BLaER1 treated with 17β-estradiol and CSF1 and Interleukin-3, amounts not matched to agents 10 nM and 100 nM (cell line): ENCODE results near the gene GPAT3.
"Not testable (repeated sequence)": the region's sequence is repeated elsewhere in the genome, so short reads cannot be mapped to it uniquely, and the experiment has no call there.

Experiments used
- H3K27ac ChIP-seq, 11 experiments: shearing (Covaris generic); formaldehyde crosslinking; 2 replicates each; pipeline ENCODE4 v1.8.1; 2022
- H3K27me3 ChIP-seq, 11 experiments: shearing (Covaris generic); formaldehyde crosslinking; 2 replicates each; pipeline ENCODE4 v1.8.1; 2022
- H3K36me3 ChIP-seq, 11 experiments: shearing (Covaris generic); formaldehyde crosslinking; 2 replicates each; pipeline ENCODE4 v1.8.1; 2022
- H3K4me1 ChIP-seq, 10 experiments: shearing (Covaris generic); formaldehyde crosslinking; 2 replicates each; pipeline ENCODE4 v1.8.1; 2022
- H3K4me2 ChIP-seq, 11 experiments: shearing (Covaris generic); formaldehyde crosslinking; 2 replicates each; pipeline ENCODE4 v1.8.1; 2022
- H3K4me3 ChIP-seq, 10 experiments: shearing (Covaris generic); formaldehyde crosslinking; 2 replicates each; pipeline ENCODE4 v1.8.1; 2022
- H3K9ac ChIP-seq, 11 experiments: shearing (Covaris generic); formaldehyde crosslinking; 2 replicates each; pipeline ENCODE4 v1.8.1; 2022
- H3K9me3 ChIP-seq, 11 experiments: shearing (Covaris generic); formaldehyde crosslinking; replicated peaks in 1 of 11; 2 replicates each; pipeline ENCODE4 v1.8.1; 2022
- H4K20me1 ChIP-seq, 11 experiments: shearing (Covaris generic); formaldehyde crosslinking; 2 replicates each; pipeline ENCODE4 v1.8.1; 2022
- Cebpa-rat ChIP-seq, 11 experiments: shearing (Covaris generic); IDR thresholded peaks; 2 replicates each; pipeline ENCODE4 v1.8.1; 2022

The GPAT3 gene

DNA sequence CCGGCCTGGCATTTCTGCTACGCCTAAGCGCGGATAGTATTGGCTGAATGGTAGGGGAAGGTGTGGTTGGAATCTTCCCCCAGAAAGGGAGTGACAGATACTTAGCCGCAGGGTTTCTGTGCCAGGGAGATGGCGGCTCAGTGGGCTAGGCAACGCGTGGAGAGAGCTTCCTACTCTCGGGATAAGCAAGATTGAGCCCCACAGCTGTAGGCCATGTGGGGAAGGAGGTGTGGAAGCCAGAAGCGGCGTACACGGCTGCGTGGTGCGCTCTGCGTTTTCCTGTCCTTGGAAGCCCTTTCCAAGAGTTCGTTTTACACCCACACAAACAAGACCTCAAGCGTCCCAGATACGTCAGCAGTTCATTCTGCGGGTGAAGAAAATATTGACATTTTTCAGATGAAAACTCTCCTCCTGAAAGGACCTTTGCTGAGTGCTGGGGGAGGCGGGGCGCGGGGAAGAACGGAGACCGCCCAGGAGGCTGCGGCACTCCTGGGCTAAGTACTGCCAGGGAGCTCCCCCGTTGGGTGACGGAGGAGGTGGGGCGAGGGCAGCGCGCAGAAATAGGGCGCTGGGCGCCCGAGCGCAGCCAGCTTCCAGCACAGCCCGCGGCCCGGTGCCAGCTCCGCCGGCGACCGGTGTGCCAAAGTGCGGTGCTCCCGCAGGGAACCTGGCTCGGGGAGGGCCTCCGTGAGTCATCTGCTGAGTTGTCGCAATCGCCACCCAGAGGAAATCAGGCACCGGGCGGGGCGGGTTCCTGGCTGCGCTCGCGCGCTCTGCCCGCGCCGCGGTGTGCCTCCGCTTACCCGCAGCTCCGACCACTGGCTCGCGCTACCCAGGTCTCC, at the start of gene GPAT3:
TSS of gene GPAT3 (plus strand) at position 589 of the 842 bp plus-strand sequence. CDS start 515 bp downstream, outside the sequence.
- Histone ChIP-seq H3K9ac (peak within 1 kb of the TSS; percentile 67 to 87 (median 78)), H3K4me3 (peak within 1 kb of the TSS; percentile 65 to 89 (median 74)), H3K4me1 (peaks cover 8 to 50% (median 26%) of the 10 kb centered on the region in 10 experiments), H3K27me3 (peaks cover 6 to 42% (median 32%) of the 10 kb centered on the region in 11 experiments; a peak in 19 of 22 replicates), H3K9me3 (no peaks in the 10 kb centered on the region), H4K20me1 (peaks cover 0 to 19% (median 0%) of the 10 kb centered on the region in 11 experiments; a peak in 3 of 22 replicates), H3K4me2 (peak within 1 kb of the TSS; percentile 87 to 98 (median 95)), H3K27ac (peak within 1 kb of the TSS; percentile 55 to 85 (median 64)), H3K36me3 (peaks cover 0 to 13% (median 0%) of the 10 kb centered on the region in 11 experiments; a peak in 3 of 22 replicates)
- peak in 8 of 11 experiments; percentile 10 to 85 (median 73); a peak in 11 of 22 replicates for TF ChIP-seq Cebpa-rat (IDR thresholded peaks at IDR 0.05)

DNA sequence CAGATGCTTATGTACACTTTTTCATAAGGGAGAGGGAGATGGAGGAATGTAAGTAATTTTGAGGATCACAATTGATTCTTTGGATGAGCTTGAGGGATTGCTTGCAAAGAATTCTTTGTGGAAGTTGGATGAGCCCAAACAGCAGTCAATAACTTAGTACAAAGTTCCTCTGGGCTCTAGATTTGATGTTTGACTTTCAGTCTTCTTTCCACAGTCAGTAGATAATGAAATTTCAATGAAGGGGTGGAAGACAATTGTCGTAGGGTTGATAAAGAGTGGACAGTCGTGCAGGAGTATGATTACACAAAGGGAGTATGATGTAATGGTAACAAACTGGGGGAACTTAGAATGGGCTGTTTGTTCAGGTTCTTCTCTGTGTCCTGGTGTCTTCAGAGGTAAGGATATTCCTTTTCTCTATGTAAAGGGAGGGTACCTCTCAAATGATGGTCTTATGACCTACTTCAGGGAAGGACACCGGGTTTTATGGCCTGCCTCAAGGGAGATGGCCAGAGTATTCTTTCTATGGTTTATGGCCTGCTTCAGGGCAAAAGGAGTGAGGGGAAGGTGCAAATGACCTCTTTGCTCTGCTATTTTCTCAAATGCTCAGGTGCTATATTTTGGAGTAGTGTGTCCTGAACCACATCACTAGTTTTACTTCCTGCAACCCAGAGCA, 49.3 kb upstream of the GPAT3 start:
- H3K4me2 ChIP-seq, result no peak overlapping the region; a peak in 1 of 22 replicates
- no peaks in the 10 kb centered on the region for H3K9me3 ChIP-seq
- no peak overlapping the region for H3K9ac ChIP-seq
- H4K20me1 ChIP-seq, result no peaks in the 10 kb centered on the region
- H3K4me1 ChIP-seq, result peaks cover 19 to 31% (median 27%) of the 10 kb centered on the region in 10 experiments
- no peak overlapping the region for H3K27ac ChIP-seq
- no peak for TF ChIP-seq Cebpa-rat (IDR thresholded peaks at IDR 0.05)
- no peak overlapping the region for H3K4me3 ChIP-seq
- peaks cover 0 to 17% (median 3%) of the 10 kb centered on the region in 11 experiments; a peak in 9 of 22 replicates for H3K36me3 ChIP-seq
- H3K27me3 ChIP-seq, result no peaks in the 10 kb centered on the region

DNA sequence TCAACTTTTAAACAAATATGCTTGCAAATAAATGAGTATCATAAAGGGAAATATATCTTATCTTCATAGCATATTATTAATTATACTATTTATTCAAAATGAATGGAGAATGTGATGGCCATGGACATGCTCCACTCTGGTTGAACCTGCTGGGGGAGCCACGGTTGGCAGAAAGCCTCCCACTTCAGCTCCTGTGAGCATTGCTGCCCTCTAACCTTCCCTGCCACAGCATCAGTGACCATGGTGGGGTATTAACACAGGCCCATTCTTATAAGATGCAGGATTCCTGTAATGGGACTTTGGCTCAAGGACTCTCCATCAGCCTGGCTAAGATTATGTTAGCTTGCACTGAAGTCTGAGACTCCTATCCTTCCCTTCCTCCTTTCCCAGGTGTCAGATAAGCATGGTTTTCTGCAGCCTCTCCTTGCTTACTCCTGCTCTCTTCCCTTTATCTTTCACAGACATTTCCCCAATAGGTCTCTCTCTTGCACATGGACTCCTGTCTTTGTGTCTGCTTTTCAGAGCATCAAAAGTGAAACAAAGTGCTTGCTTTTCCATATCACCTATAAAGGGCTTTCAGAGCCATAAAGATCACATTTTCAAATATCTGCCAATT, 46.1 kb upstream of the GPAT3 start:
- Histone ChIP-seq H3K27ac (no peak overlapping the region), H3K9me3 (no peaks in the 10 kb centered on the region), H4K20me1 (no peaks in the 10 kb centered on the region), H3K4me2 (no peak overlapping the region), H3K36me3 (no peaks in the 10 kb centered on the region), H3K9ac (no peak overlapping the region), H3K4me3 (no peak overlapping the region), H3K27me3 (no peaks in the 10 kb centered on the region), H3K4me1 (peaks cover 6 to 10% (median 8%) of the 10 kb centered on the region in 10 experiments; a peak in 17 of 20 replicates)
- no peak for TF ChIP-seq Cebpa-rat (IDR thresholded peaks at IDR 0.05)

DNA sequence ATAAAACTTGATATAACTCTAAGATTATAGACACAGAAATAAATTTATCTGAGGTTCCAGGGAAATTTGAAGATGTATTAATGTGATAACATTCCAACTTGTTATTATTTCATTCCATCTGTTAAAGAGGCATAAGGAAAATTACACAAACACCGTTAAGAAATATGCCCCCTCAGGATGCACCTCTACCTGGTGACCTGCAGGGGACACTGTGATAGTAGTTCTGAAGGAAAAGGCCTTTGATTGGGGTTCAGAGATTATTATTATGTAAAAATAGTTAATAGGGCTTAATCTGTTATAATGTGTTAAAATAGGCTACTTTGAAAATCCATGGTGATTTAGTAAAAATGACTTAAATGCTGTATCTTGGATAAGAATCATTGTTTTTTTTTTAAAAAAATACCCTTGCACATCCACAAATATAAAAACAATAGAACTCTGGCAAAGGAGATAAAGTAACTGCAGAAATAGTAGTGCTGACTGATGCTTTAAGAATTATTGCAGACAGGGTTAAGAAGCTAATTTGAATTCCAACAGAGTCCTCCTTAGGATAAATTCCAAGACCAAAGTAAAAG, 44.9 kb upstream of the GPAT3 start:
- Histone ChIP-seq H3K4me3 (no peak overlapping the region), H3K4me2 (no peak overlapping the region), H3K4me1 (peaks cover 0 to 2% (median 1%) of the 10 kb centered on the region in 10 experiments; a peak in 5 of 20 replicates), H4K20me1 (no peaks in the 10 kb centered on the region), H3K9me3 (no peaks in the 10 kb centered on the region), H3K27me3 (no peaks in the 10 kb centered on the region), H3K27ac (no peak overlapping the region), H3K36me3 (no peaks in the 10 kb centered on the region), H3K9ac (no peak overlapping the region)
- no peak for TF ChIP-seq Cebpa-rat (IDR thresholded peaks at IDR 0.05)

DNA sequence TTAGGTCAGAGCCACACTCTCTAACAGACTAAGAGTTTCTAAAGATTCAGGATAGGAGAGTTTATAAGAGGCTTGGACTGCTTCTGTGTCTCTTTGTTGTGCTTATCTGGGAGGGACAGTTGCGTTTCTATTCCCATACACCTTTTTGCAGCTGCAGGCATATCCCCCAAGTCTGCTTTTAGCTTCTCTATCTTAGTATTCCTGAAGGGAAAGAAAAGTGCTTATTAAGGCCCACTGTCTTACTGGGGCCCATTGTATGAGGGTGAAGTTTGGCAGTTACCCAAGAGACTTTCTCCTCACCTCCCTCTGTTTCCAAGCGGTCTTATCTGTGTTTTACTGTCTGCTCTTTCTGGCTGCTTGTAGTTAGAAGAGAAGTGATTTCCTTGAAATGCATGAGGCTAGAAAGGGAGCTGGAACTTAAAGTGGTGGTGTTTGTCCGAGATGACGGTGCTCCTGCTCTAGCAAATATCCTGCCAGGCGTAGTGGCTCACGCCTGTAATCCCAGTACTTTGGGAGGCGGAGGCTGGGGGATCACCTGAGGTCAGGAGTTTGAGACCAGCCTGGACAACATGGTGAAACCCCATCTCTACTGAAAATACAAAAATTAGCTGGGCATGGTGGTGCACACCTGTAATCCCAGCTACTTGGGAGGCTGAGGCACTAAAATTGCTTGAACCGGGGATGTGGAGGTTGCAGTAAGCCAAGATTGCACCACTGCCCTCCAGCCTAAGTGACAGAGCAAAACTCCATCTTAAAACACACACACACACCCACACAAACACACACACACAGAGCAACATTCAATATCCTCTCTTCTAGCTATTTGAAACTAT, 39.6 kb upstream of the GPAT3 start:
- not testable (repeated sequence) for H3K4me1 ChIP-seq, H3K9me3 ChIP-seq, H3K27me3 ChIP-seq, H3K4me3 ChIP-seq, H3K4me2 ChIP-seq, H3K9ac ChIP-seq, H4K20me1 ChIP-seq, H3K27ac ChIP-seq, H3K36me3 ChIP-seq

DNA sequence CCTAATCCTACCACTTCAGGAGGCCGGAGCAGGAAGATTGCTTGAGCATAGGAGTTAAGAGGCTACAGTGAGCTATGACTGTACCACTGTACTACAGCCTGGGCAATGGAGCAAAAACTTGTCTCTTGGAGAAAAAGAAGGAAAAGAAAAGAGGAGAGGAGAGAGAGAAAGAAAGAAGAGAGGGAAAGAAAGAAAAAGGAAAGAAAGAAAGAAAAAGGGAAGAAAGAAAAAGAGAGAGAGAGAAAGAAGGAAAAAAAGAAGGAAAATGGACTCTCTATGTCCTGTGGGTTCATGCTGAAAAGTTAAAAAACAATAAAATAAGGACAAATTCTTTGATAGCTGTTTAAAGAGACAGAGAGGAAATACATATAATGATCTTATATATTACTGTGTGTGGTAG, 37.7 kb upstream of the GPAT3 start:
- TF ChIP-seq Cebpa-rat (IDR thresholded peaks at IDR 0.05), result no peak
- H3K4me3 ChIP-seq, result no peak overlapping the region
- no peaks in the 10 kb centered on the region for H3K4me1 ChIP-seq
- no peak overlapping the region for H3K27ac ChIP-seq
- H4K20me1 ChIP-seq, result no peaks in the 10 kb centered on the region
- H3K4me2 ChIP-seq, result no peak overlapping the region
- no peaks in the 10 kb centered on the region for H3K9me3 ChIP-seq
- H3K27me3 ChIP-seq, result no peaks in the 10 kb centered on the region
- H3K9ac ChIP-seq, result no peak overlapping the region
- H3K36me3 ChIP-seq, result no peaks in the 10 kb centered on the region

DNA sequence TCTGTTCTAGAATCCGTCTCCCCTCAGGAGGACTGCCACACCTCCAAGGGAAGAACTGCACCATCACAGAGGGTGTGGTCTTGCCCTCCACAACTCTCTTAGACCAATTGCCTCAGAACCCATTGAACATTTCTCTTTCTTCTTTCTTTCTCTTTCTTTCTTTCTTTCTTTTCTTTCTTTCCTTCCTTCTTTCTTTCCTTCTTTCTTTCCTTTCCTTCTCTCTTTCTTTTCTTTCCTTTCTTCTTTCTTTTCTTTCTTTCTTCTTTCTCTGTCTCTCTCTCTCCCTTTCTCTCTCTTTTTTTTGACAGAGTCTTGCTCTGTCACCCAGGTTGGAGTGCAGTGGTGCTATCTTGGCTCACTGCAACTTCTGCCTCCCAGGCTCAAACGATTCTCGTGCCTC, 34.2 kb upstream of the GPAT3 start:
- not testable (repeated sequence) for H4K20me1 ChIP-seq, H3K9ac ChIP-seq, H3K4me3 ChIP-seq, H3K9me3 ChIP-seq, H3K27me3 ChIP-seq, H3K4me2 ChIP-seq, H3K27ac ChIP-seq, H3K36me3 ChIP-seq
- peaks cover 0 to 11% (median 5%) of the 10 kb centered on the region in 10 experiments; a peak in 8 of 20 replicates for H3K4me1 ChIP-seq

DNA sequence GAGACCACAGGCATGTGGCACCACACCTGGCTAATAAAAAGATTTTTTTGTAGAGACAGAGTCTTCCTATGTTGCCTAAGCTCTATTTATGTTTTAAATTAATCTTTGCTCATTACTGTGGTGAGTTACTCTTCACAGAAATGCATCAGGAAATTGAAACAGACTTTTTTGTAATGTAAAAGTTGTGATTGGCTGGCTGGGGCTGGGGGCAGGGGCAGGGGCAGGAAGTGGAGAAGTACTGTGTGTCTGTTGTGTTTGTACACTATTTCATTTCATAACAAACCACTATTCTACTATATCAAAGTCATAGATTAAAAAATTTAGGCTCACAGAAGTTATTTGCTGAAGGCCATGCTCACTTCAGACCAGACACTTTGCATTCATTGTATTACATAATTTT, 31.9 kb upstream of the GPAT3 start:
- H3K36me3 ChIP-seq, result no peaks in the 10 kb centered on the region
- H3K27me3 ChIP-seq, result no peaks in the 10 kb centered on the region
- peaks cover 0 to 10% (median 0%) of the 10 kb centered on the region in 11 experiments; a peak in 2 of 22 replicates for H3K9me3 ChIP-seq
- H3K9ac ChIP-seq, result no peak overlapping the region
- H4K20me1 ChIP-seq, result no peaks in the 10 kb centered on the region
- H3K4me2 ChIP-seq, result 0 out of 22 replicates have a peak overlapping the region, but pooled peaks of 1 of the 11 experiments have one; percentile 6
- H3K27ac ChIP-seq, result no peak overlapping the region
- H3K4me1 ChIP-seq, result peaks cover 0 to 11% (median 5%) of the 10 kb centered on the region in 10 experiments; a peak in 8 of 20 replicates
- no peak overlapping the region for H3K4me3 ChIP-seq
- no peak for TF ChIP-seq Cebpa-rat (IDR thresholded peaks at IDR 0.05)
